HEK293 (cell line): ENCODE results near the gene PPP1R27.

Source experiments
- GLI4 ChIP-seq: fragments of 450-650 bp; formaldehyde crosslinking; IDR thresholded peaks from 2 replicates; pipeline ENCODE4 v1.5.1; 2016; ENCODE audit warnings: missing biosample characterization, missing genetic modification characterization
- HIC1 ChIP-seq: fragments of 450-650 bp; formaldehyde crosslinking; IDR thresholded peaks from 2 replicates; pipeline ENCODE4 v1.5.1; 2016; ENCODE audit warnings: missing biosample characterization, missing genetic modification characterization
- HOXD13 ChIP-seq: sonication (generic); formaldehyde crosslinking; IDR thresholded peaks from 2 replicates; pipeline ENCODE4 v1.8.0; 2022; ENCODE audit warnings: missing genetic modification reagents, borderline replicate concordance
- KLF8 ChIP-seq: fragments of 450-650 bp; formaldehyde crosslinking; IDR thresholded peaks from 2 replicates; pipeline ENCODE4 v1.5.1; 2016; ENCODE audit warnings: missing biosample characterization, missing genetic modification characterization
- KLF9 ChIP-seq: fragments of 450-650 bp; formaldehyde crosslinking; IDR thresholded peaks from 2 replicates; pipeline ENCODE4 v1.5.1; 2016; ENCODE audit warnings: missing biosample characterization, missing genetic modification characterization, low read depth
- MZF1 ChIP-seq: fragments of 450-650 bp; formaldehyde crosslinking; IDR thresholded peaks from 2 replicates; pipeline ENCODE4 v1.5.1; 2017; ENCODE audit warnings: missing biosample characterization, missing genetic modification characterization, borderline replicate concordance
- PRDM10 ChIP-seq: fragments of 450-650 bp; formaldehyde crosslinking; IDR thresholded peaks from 2 replicates; pipeline ENCODE4 v1.5.1; 2016; ENCODE audit warnings: missing biosample characterization, missing genetic modification characterization
- RBAK ChIP-seq: fragments of 450-650 bp; formaldehyde crosslinking; IDR thresholded peaks from 2 replicates; pipeline ENCODE4 v1.5.1; 2016; ENCODE audit warnings: missing biosample characterization, missing genetic modification characterization
- SCRT1 ChIP-seq: fragments of 450-650 bp; formaldehyde crosslinking; IDR thresholded peaks from 2 replicates; pipeline ENCODE4 v1.5.1; 2016; ENCODE audit warnings: missing biosample characterization, missing genetic modification characterization, borderline replicate concordance
- SP2 ChIP-seq: fragments of 450-650 bp; formaldehyde crosslinking; IDR thresholded peaks from 2 replicates; pipeline ENCODE4 v1.5.1; 2016; ENCODE audit warnings: missing biosample characterization, missing genetic modification characterization
- TSHZ1 ChIP-seq: fragments of 450-650 bp; formaldehyde crosslinking; IDR thresholded peaks from 2 replicates; pipeline ENCODE4 v1.5.1; 2016; ENCODE audit warnings: missing biosample characterization, missing genetic modification characterization, borderline replicate concordance
- ZBTB48 ChIP-seq: fragments of 450-650 bp; formaldehyde crosslinking; IDR thresholded peaks from 2 replicates; pipeline ENCODE4 v1.5.1; 2016; ENCODE audit warnings: missing biosample characterization, missing genetic modification characterization
- ZBTB8A ChIP-seq: fragments of 450-650 bp; formaldehyde crosslinking; IDR thresholded peaks from 2 replicates; pipeline ENCODE4 v1.5.1; 2016; ENCODE audit warnings: missing biosample characterization, missing genetic modification characterization
- ZNF10 ChIP-seq: fragments of 450-650 bp; formaldehyde crosslinking; IDR thresholded peaks from 2 replicates; pipeline ENCODE4 v1.5.1; 2017; ENCODE audit warnings: missing biosample characterization, missing genetic modification characterization
- ZNF155 ChIP-seq: fragments of 450-650 bp; formaldehyde crosslinking; IDR thresholded peaks from 2 replicates; pipeline ENCODE4 v1.5.1; 2016; ENCODE audit warnings: missing biosample characterization, missing genetic modification characterization
- ZNF2 ChIP-seq: fragments of 450-650 bp; formaldehyde crosslinking; IDR thresholded peaks from 2 replicates; pipeline ENCODE4 v1.5.1; 2016; ENCODE audit warnings: missing biosample characterization, missing genetic modification characterization
- ZNF23 ChIP-seq: fragments of 450-650 bp; formaldehyde crosslinking; IDR thresholded peaks from 2 replicates; pipeline ENCODE4 v1.5.1; 2016; ENCODE audit warnings: missing biosample characterization, missing genetic modification characterization, borderline replicate concordance
- ZNF266 ChIP-seq: fragments of 450-650 bp; formaldehyde crosslinking; IDR thresholded peaks from 2 replicates; pipeline ENCODE4 v1.5.1; 2016; ENCODE audit warnings: missing biosample characterization, missing genetic modification characterization, low read depth
- ZNF354C ChIP-seq: fragments of 450-650 bp; formaldehyde crosslinking; IDR thresholded peaks from 2 replicates; pipeline ENCODE4 v1.5.1; 2016; ENCODE audit warnings: missing biosample characterization, missing genetic modification characterization, low read depth, borderline replicate concordance
- ZNF48 ChIP-seq: fragments of 450-650 bp; formaldehyde crosslinking; IDR thresholded peaks from 2 replicates; pipeline ENCODE4 v1.5.1; 2016; ENCODE audit warnings: missing biosample characterization, missing genetic modification characterization
- ZNF488 ChIP-seq: fragments of 450-650 bp; formaldehyde crosslinking; IDR thresholded peaks from 2 replicates; pipeline ENCODE4 v1.5.1; 2016; ENCODE audit warnings: missing biosample characterization, missing genetic modification characterization
- ZNF555 ChIP-seq: fragments of 450-650 bp; formaldehyde crosslinking; conservative IDR thresholded peaks from 2 replicates; pipeline ENCODE4 v1.5.1; 2017; ENCODE audit warnings: missing biosample characterization, mild to moderate bottlenecking, missing genetic modification characterization, inconsistent platforms
- ZNF621 ChIP-seq: fragments of 450-650 bp; formaldehyde crosslinking; IDR thresholded peaks from 2 replicates; pipeline ENCODE4 v1.5.1; 2017; ENCODE audit warnings: missing biosample characterization, missing genetic modification characterization
- ZNF645 ChIP-seq: fragments of 450-650 bp; formaldehyde crosslinking; IDR thresholded peaks from 2 replicates; pipeline ENCODE4; 2016; ENCODE audit warnings: missing biosample characterization, missing genetic modification characterization
- ZNF664 ChIP-seq: fragments of 450-650 bp; formaldehyde crosslinking; IDR thresholded peaks from 2 replicates; pipeline ENCODE4 v1.5.1; 2016; ENCODE audit warnings: missing biosample characterization, missing genetic modification characterization
- ZNF707 ChIP-seq: fragments of 450-650 bp; formaldehyde crosslinking; IDR thresholded peaks from 2 replicates; pipeline ENCODE4 v1.5.1; 2016; ENCODE audit warnings: missing biosample characterization, missing genetic modification characterization

The PPP1R27 gene

GRCh38 chr17:81792675-81793615 is 41.9 kb downstream of the PPP1R27 start (continued):
- TF ChIP-seq PRDM10 (tag by site-specific recombination) (no peak), HIC1 (tag by site-specific recombination) (no peak), ZNF707 (tag by site-specific recombination) (peak; percentile 59), ZNF488 (tag by site-specific recombination) (peak; percentile 62; the same call in 1 of the 2 replicates), ZNF621 (tag by site-specific recombination) (no peak; the same call in 1 of the 2 replicates), ZNF645 (tag by site-specific recombination) (peak; percentile 40; the same call in 1 of the 2 replicates), ZNF266 (tag by site-specific recombination) (no peak), ZNF664 (tag by site-specific recombination) (no peak), MZF1 (no peak), RBAK (tag by site-specific recombination) (no peak), ZNF555 (no peak), ZNF354C (tag by site-specific recombination) (no peak; the same call in 1 of the 2 replicates), ZNF10 (tag by site-specific recombination) (no peak), HOXD13 (CRISPR knock-in tag) (no peak), SP2 (tag by site-specific recombination) (no peak), ZNF155 (tag by site-specific recombination) (no peak), ZNF23 (tag by site-specific recombination) (no peak; the same call in 1 of the 2 replicates), TSHZ1 (tag by site-specific recombination) (no peak), SCRT1 (peak; percentile 7; the same call in 1 of the 2 replicates), KLF9 (tag by site-specific recombination) (no peak), ZBTB48 (tag by site-specific recombination) (no peak), GLI4 (tag by site-specific recombination) (no peak), ZNF48 (tag by site-specific recombination) (no peak), ZNF2 (tag by site-specific recombination) (peak; percentile 41; the same call in 1 of the 2 replicates), KLF8 (no peak), ZBTB8A (no peak)
